ENCODE results near the gene PLD2. TPM values are rescaled to one million over a fixed set of nuclear protein-coding genes. Genes with fewer than 3 reads are reported as not detected.

The PLD2 gene
- total and polyA plus RNA-seq, 7 experiments from 2014 or later = 1.5 to 42.7 (median 25.2) TPM

DNA sequence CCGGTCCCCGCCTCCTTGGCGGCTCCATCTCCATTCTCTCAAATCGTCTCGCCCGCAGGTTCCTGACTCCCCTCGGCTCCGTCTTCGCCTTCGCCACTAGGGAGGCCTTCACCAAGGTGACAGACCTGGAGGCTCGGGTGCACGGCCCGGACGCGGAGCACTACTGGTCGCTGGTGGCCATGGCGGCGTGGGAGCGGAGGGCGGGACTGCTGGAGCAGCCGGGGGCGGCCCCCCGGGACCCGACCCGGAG lies 17.3 kb upstream of the PLD2 start:
- intact Hi-C loops (cut with micrococcal nuclease) = loop anchor here in 1 of 2 donors (5.0 kb wide), 1 partner anchor 113 kb away; the partner anchor contains the start of gene CHRNE
- Histone ChIP-seq H3K4me3 (ENCODE audit: low read length) (peak overlapping the region; percentile 75), H3K36me3 (ENCODE audit: control insufficient read depth in 2 of 3, insufficient read depth in 3 of 3, low read length in 3 of 3) (no peaks in the 10 kb centered on the region), H3K4me1 (ENCODE audit: control insufficient read depth in 2 of 2, insufficient read depth in 2 of 2, low read length in 2 of 2) (peaks cover 15 to 20% of the 10 kb centered on the region in 2 donors), H3K27ac (ENCODE audit: low read depth, low read length) (peak overlapping the region; percentile 73), H3K27me3 (ENCODE audit: control insufficient read depth in 2 of 2, insufficient read depth in 2 of 2, low read length in 2 of 2) (peaks cover 0 to 11% of the 10 kb centered on the region in 2 donors), H3K9me3 (ENCODE audit: control insufficient read depth in 2 of 3, low read length in 3 of 3) (no peaks in the 10 kb centered on the region)
- ChIA-PET CTCF (interaction anchor here (0.5 to 2.0 kb wide), 13 partner anchors 37 to 745 kb away, joined by 3 to 16 read pairs (median 4); partner anchors contain the start of genes ARRB2, C17orf107, MED11 and PELP1), POLR2A (interaction anchor here (0.7 to 4.3 kb wide), 15 partner anchors 11 to 646 kb away, joined by 3 to 48 read pairs (median 5); partner anchors contain the start of genes ARRB2, CXCL16, CYB5D2 and MED11)
- Mint-ChIP-seq H3K4me3 (peak overlapping the region; percentile 66 to 88 (median 76)), H3K4me1 (peaks cover 11 to 34% (median 19%) of the 10 kb centered on the region in 7 donors), H3K27me3 (peaks cover 23 to 54% (median 33%) of the 10 kb centered on the region in 5 donors), H3K27ac (peak overlapping the region in 3 of 9 donors; percentile 31 to 66 (median 62)), H3K36me3 (peaks cover 0 to 4% (median 0%) of the 10 kb centered on the region in 5 donors), H3K9me3 (peaks cover 0 to 2% (median 0%) of the 10 kb centered on the region in 11 donors)
- DNase-seq = no peak
- ATAC-seq = peak; percentile 45

DNA sequence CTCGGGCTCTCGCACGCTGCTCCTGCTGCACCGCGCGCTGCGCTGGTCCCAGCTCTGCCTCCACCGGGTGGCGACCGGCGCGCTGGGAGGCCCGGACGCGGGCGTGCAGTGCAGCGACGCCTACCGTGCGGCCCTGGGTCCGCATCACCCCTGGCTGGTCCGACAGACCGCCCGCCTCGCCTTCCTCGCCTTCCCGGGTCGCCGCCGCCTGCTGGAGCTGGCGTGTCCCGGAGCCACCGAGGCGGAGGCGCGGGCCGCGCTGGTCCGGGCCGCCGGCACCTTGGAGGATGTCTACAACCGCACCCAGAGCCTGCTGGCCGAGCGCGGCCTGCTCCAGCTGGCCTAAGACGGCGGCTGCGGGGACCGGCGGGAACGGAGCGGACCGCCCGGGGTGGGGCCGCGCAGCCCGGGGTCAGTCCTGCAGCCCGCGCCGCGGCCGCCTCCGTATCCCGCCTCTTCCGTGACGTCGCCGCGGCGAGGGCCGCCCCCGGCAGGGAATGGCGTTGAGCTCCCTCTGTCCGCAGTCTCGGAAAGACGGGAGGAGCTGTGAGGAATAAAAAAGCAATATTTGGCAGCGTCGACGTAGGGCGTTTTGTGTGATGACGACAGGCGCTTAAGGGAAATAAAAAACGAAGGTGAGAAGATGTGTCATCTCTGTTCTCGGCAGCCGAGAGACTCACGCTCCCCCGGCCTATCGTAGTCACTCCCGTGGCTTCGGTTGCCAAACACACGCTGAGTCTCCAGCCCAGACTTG lies 16.8 kb upstream of the PLD2 start:
- ChIA-PET CTCF (interaction anchor here (0.5 to 2.0 kb wide), 17 partner anchors 14 to 746 kb away, joined by 3 to 16 read pairs (median 4); partner anchors contain the start of genes ARRB2, C17orf107, MED11 and PELP1), POLR2A (interaction anchor here (0.7 to 4.3 kb wide), 19 partner anchors 11 to 647 kb away, joined by 3 to 48 read pairs (median 4); partner anchors contain the start of genes ARRB2, CXCL16, CYB5D2 and MED11)
- Histone ChIP-seq H3K27me3 (ENCODE audit: control insufficient read depth in 2 of 2, insufficient read depth in 2 of 2, low read length in 2 of 2) (peaks cover 0 to 11% of the 10 kb centered on the region in 2 donors), H3K27ac (ENCODE audit: low read depth, low read length) (peak overlapping the region; percentile 73), H3K9me3 (ENCODE audit: control insufficient read depth in 2 of 3, low read length in 3 of 3) (no peaks in the 10 kb centered on the region), H3K36me3 (ENCODE audit: control insufficient read depth in 2 of 3, insufficient read depth in 3 of 3, low read length in 3 of 3) (no peaks in the 10 kb centered on the region), H3K4me3 (ENCODE audit: low read length) (peak overlapping the region; percentile 75), H3K4me1 (ENCODE audit: control insufficient read depth in 2 of 2, insufficient read depth in 2 of 2, low read length in 2 of 2) (peaks cover 15 to 20% of the 10 kb centered on the region in 2 donors)
- intact Hi-C loops (cut with micrococcal nuclease) = loop anchor here (1.0 to 5.0 kb wide), 8 partner anchors 17 to 112 kb away; partner anchors contain the start of genes ARRB2 (in 2 of the 2), MED11 (in 2 of the 2), PLD2 (in 2 of the 2) and CHRNE (in 1 of the 2)
- Mint-ChIP-seq H3K9me3 (peaks cover 0 to 2% (median 0%) of the 10 kb centered on the region in 11 donors), H3K27ac (peak overlapping the region; percentile 1 to 93 (median 89)), H3K27me3 (peaks cover 23 to 49% (median 31%) of the 10 kb centered on the region in 5 donors), H3K4me3 (peak overlapping the region; percentile 67 to 94 (median 88)), H3K4me1 (peaks cover 11 to 34% (median 19%) of the 10 kb centered on the region in 7 donors), H3K36me3 (peaks cover 0 to 4% (median 0%) of the 10 kb centered on the region in 5 donors)
- peak; percentile 66 to 87 (median 78) for DNase-seq
- ATAC-seq = peak; percentile 93

DNA sequence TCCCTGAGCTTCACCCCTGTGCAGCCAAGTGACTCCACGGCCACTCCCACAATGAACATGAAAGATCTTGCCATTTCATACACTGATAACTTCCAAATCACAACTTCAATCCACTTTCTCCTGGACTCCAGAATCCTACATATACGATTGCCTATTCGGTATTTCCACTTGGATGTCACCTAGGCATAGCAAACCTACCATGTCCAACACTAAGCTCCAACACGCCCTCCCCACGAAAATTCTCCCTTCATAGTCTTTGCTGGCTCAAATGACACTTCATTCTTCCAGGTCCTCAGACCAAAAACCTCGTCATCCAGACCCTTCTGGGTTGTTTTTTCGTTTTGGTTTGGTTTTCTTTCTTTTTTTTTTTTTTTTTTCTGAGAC lies 16.3 kb upstream of the PLD2 start:
- ATAC-seq (no peak), DNase-seq (no peak)
- Mint-ChIP-seq H3K36me3 (peaks cover 0 to 4% (median 0%) of the 10 kb centered on the region in 5 donors), H3K4me3 (peak overlapping the region; percentile 67 to 94 (median 88)), H3K27ac (peak overlapping the region; percentile 1 to 93 (median 89)), H3K27me3 (peaks cover 23 to 43% (median 26%) of the 10 kb centered on the region in 5 donors), H3K9me3 (peaks cover 0 to 2% (median 0%) of the 10 kb centered on the region in 11 donors), H3K4me1 (peaks cover 11 to 31% (median 17%) of the 10 kb centered on the region in 7 donors)
- Histone ChIP-seq H3K27ac (ENCODE audit: low read depth, low read length) (peak overlapping the region; percentile 73), H3K36me3 (ENCODE audit: control insufficient read depth in 2 of 3, insufficient read depth in 3 of 3, low read length in 3 of 3) (no peaks in the 10 kb centered on the region), H3K27me3 (ENCODE audit: control insufficient read depth in 2 of 2, insufficient read depth in 2 of 2, low read length in 2 of 2) (peaks cover 0 to 10% of the 10 kb centered on the region in 2 donors), H3K4me3 (ENCODE audit: low read length) (peak overlapping the region; percentile 75), H3K9me3 (ENCODE audit: control insufficient read depth in 2 of 3, low read length in 3 of 3) (no peaks in the 10 kb centered on the region), H3K4me1 (ENCODE audit: control insufficient read depth in 2 of 2, insufficient read depth in 2 of 2, low read length in 2 of 2) (peaks cover 10 to 14% of the 10 kb centered on the region in 2 donors)
- POLR2A ChIA-PET = interaction anchor here (0.7 to 4.3 kb wide), 15 partner anchors 11 to 647 kb away, joined by 3 to 48 read pairs (median 5); partner anchors contain the start of genes ARRB2, CXCL16, CYB5D2 and MED11
- CTCF ChIA-PET = interaction anchor here (0.6 to 2.0 kb wide), 12 partner anchors 15 to 226 kb away, joined by 3 to 16 read pairs (median 4); partner anchors contain the start of genes ARRB2, C17orf107, MED11 and RNF167
- intact Hi-C loops (cut with micrococcal nuclease) = loop anchor here (1.0 to 2.0 kb wide), 7 partner anchors 17 to 99 kb away; partner anchors contain the start of genes ARRB2 (in 2 of the 2), MED11 (in 2 of the 2), PLD2 (in 2 of the 2) and MINK1 (in 1 of the 2)

DNA sequence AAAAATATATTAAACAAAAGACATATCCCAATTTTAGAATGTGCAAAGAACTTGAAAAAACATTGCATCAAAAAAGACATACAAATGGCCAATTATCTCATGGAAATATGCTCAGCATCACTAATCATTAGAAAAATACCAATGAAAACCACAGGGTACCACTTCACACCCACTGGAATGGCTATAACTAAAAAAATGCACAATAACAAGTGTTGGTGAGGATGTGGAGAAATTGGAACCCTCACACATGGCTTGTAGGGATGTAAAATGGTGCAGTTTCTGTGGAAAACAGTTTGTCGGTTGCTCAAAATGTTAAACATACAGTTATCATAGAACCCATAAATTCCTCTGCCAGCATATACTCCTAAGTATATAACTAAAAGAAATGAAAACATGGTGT lies 11.8 kb upstream of the PLD2 start:
- CTCF ChIA-PET = no interaction called here

DNA sequence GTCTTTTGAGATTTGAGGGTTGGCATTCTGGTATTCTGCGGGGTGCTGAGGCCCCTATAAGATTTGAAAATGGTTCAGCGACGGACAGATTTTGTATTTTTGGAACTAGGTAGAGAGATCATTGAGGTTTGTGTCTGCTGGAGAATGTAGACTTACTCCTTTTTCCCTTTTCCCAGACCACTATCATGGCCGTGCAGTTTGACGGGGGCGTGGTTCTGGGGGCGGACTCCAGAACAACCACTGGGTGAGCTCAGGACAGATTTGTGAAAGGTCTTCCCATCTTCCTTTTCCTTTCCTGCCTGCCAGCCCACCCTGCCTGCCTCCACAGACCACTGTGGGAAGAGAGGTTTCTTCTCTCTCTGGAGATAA lies 10.4 kb upstream of the PLD2 start:
- no peaks in the 10 kb centered on the region for H3K9me3 ChIP-seq (ENCODE audit: control insufficient read depth in 2 of 3, low read length in 3 of 3)
- DNase-seq (peak in 1 of 9 donors; percentile 43), ATAC-seq (no peak)
- H3K27ac Mint-ChIP-seq = peak overlapping the region; percentile 90 to 99 (median 96)
- CTCF ChIA-PET = interaction anchor here (0.6 kb wide), 1 partner anchor 87 kb away, joined by 3 read pairs; no protein-coding TSS in a partner anchor
- H3K36me3 Mint-ChIP-seq = peaks cover 0 to 15% (median 4%) of the 10 kb centered on the region in 5 donors
- intact Hi-C loops (cut with micrococcal nuclease) = loop anchor here (1.0 to 2.0 kb wide), 6 partner anchors 11 to 430 kb away; partner anchors contain the start of genes MED11 (in 2 of the 2), MINK1 (in 2 of the 2), PLD2 (in 2 of the 2) and ARRB2 (in 1 of the 2)
- POLR2A ChIA-PET = interaction anchor here (0.9 to 2.7 kb wide), 9 partner anchors 10 to 171 kb away, joined by 3 to 16 read pairs (median 3); partner anchors contain the start of genes ARRB2, PLD2, RNF167 and SLC25A11
- H3K27me3 ChIP-seq (ENCODE audit: control insufficient read depth in 2 of 2, insufficient read depth in 2 of 2, low read length in 2 of 2) = no peaks in the 10 kb centered on the region
- peaks cover 0 to 6% (median 0%) of the 10 kb centered on the region in 5 donors for H3K27me3 Mint-ChIP-seq
- peaks cover 12 to 14% (median 13%) of the 10 kb centered on the region in 7 donors for H3K4me1 Mint-ChIP-seq
- no peaks in the 10 kb centered on the region for H3K9me3 Mint-ChIP-seq
- peaks cover 0 to 19% (median 0%) of the 10 kb centered on the region in 3 experiments for H3K36me3 ChIP-seq (ENCODE audit: control insufficient read depth in 2 of 3, insufficient read depth in 3 of 3, low read length in 3 of 3)
- H3K4me3 Mint-ChIP-seq = peak overlapping the region; percentile 96 to 100 (median 99)
- H3K4me1 ChIP-seq (ENCODE audit: control insufficient read depth in 2 of 2, insufficient read depth in 2 of 2, low read length in 2 of 2) = peaks cover 7% of the 10 kb centered on the region in 2 donors
- H3K27ac ChIP-seq (ENCODE audit: low read depth, low read length) = peak overlapping the region; percentile 84
- H3K4me3 ChIP-seq (ENCODE audit: low read length) = peak overlapping the region; percentile 76

More for the DNA sequence above, 11.8 kb upstream of the PLD2 start:
- no peak for DNase-seq
- peak overlapping the region in 2 of 9 donors; percentile 96 to 97 for H3K27ac Mint-ChIP-seq
- Histone ChIP-seq H3K27ac (ENCODE audit: low read depth, low read length) (peak overlapping the region; percentile 84), H3K36me3 (ENCODE audit: control insufficient read depth in 2 of 3, insufficient read depth in 3 of 3, low read length in 3 of 3) (peaks cover 0 to 19% (median 0%) of the 10 kb centered on the region in 3 experiments), H3K4me3 (ENCODE audit: low read length) (no peak overlapping the region), H3K4me1 (ENCODE audit: control insufficient read depth in 2 of 2, insufficient read depth in 2 of 2, low read length in 2 of 2) (peaks cover 7 to 13% of the 10 kb centered on the region in 2 donors), H3K9me3 (ENCODE audit: control insufficient read depth in 2 of 3, low read length in 3 of 3) (no peaks in the 10 kb centered on the region), H3K27me3 (ENCODE audit: control insufficient read depth in 2 of 2, insufficient read depth in 2 of 2, low read length in 2 of 2) (no peaks in the 10 kb centered on the region)
- no peak for ATAC-seq
- POLR2A ChIA-PET = no interaction called here
- H3K4me1 Mint-ChIP-seq = peaks cover 16 to 25% (median 20%) of the 10 kb centered on the region in 7 donors
- peak overlapping the region in 3 of 10 donors; percentile 98 to 100 (median 99) for H3K4me3 Mint-ChIP-seq
- H3K27me3 Mint-ChIP-seq = peaks cover 0 to 6% (median 0%) of the 10 kb centered on the region in 5 donors
- intact Hi-C loops (cut with micrococcal nuclease) = no loop called here
- peaks cover 0 to 11% (median 4%) of the 10 kb centered on the region in 5 donors for H3K36me3 Mint-ChIP-seq
- H3K9me3 Mint-ChIP-seq = no peaks in the 10 kb centered on the region
